HL-60/S4 treated with retinoic acid at 250 ng/mL for 4 days and 3 days (cell line): ENCODE measurements around the gene C20orf144.

Experiments
- in situ Hi-C: fragments of 300-500 bp; cut with MboI; formaldehyde crosslinking; loops from 2 replicates; pipeline ENCODE4 v1.7.0; 2022; ENCODE audit warnings: low sequenced_read_pairs

C20orf144 gene

DNA sequence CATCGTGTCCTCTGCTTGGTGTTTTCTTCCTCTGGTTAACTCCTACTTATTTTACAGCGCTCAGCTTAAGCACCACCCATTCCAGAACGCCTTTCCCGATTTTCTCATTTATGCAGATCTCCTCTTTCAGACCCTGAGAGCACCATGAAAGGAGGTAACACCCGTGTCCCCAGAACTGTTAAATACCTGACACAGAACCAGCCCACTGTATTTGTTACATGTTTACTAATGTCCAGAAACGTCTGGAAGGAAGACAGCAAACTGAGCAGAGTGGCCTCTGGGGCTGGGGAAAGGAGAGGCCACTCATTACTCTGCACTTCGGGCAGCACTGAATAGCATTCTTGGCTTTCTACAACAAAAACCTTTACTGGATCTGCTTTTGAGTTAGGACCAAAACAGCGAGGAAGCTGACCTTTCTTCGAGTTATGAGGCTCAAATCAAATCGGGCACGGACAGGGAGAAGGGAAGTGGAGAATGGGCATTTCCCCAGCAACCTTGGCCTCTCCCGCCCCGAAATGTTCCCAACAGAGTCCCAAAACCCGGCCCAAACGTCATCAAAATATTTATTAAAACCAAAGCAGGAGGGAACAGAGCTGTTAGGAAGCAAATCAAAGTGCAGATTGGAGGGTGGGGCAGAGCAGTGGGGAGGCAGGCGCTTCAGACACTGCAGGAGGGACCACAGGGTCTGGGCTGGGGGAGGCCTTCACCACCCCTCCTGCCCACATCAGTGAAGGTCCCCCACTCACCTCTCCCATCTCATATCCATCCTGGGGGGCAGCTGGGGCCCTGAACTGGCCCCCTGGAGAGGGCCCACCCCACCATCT, 13.2 kb downstream of the C20orf144 start:
- in situ Hi-C loops, result no loop called here

DNA sequence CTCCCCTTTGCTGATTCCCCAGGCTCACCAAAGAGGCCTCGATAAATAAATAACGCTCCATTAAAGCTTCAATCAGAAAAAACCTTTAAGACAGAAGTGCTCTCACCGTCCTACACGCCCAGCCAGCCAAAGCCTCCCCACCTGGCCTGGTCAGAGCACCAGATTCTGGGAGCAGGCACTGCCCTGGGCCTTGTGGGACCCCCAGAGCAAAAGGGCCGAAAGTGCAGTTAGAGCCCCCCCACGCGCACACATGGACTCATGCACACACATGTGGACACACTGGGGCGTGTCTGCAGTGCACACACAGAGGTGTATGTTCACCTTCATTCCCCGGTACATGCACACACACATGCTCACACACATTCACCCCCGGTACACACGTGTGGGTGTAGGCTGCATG, 14.0 kb downstream of the C20orf144 start:
- in situ Hi-C loops, result no loop called here

DNA sequence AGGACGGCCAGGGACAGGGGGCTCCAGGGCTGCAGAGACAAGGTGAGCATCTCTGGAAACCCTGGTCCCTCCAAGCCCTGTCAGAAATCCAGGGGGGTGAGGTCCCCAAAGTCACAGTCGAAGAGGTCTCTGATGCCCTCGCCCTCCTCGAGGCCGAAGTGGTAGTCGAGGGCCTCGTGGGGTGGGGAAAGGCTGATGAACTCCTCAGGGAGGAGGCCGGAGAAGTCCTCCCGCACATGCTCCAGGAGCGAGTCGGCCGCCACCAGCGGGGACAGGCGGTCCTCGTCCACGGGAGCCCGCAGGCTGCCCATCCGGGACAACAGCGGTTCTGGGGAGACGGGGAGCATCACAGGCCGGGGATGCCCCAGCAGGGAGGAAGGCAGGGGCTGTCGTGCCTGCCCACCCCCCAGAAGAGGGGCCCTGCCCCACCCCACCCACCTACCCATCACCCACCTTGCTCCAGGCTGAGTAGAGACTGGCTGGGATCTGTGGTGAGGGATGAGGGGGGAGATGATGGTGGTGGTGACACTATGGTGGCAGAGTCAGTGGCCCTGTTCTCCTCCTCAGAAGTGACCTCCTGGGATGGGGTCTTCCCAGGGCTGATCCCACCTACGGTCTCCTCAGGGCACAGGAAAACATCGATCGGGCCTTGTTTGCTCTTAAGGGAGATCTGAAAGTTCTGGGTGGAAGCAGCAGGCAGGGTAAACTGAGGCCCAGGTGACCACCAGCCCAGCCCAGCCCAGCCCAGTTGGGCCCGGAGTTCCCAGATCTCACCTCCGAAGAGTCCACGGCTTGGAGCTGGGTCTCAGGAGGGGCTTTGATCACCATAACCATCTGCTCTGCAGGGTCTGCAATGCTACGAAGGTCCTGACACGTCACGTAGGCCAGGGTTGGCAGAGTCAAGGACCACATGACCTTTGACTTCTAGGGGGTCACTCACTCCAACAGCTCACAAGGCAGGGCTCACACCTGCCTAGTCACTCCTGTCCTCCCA, 14.8 kb downstream of the C20orf144 start:
- in situ Hi-C loops, result no loop called here

DNA sequence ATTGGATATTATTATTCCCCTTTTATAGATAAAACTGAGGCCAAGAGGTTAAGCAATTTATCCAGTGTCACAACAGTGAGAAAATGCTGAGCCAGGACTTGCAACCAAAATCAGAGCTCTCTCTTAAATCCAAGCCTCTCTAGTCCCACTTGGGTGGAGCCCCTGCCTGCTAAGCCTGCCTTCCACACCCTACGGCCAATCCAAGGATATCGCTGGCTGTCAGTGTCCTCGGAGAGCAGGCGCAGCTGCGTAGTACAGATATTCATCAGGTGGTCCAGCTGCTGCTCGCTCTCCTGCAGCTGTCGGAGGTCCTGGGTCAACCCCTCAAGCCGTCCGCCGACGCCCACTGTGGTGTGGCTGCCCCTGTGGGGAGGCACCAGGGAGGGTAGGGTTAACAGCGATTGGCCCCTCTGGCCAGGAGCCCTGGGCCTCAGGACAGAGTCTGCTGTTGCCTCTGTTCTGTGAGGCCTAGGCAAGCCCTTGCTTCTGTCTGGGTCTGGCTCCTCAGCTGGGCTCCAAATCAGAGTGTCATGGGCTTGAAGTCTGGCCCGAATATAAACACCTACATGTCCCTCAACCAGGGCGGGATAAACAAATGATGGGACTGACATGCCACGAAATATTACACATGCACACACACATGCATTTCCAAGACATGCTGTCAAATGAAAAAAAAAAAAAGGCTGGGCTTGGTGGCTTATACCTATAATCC, 16.0 kb downstream of the C20orf144 start:
- in situ Hi-C loops, result no loop called here

DNA sequence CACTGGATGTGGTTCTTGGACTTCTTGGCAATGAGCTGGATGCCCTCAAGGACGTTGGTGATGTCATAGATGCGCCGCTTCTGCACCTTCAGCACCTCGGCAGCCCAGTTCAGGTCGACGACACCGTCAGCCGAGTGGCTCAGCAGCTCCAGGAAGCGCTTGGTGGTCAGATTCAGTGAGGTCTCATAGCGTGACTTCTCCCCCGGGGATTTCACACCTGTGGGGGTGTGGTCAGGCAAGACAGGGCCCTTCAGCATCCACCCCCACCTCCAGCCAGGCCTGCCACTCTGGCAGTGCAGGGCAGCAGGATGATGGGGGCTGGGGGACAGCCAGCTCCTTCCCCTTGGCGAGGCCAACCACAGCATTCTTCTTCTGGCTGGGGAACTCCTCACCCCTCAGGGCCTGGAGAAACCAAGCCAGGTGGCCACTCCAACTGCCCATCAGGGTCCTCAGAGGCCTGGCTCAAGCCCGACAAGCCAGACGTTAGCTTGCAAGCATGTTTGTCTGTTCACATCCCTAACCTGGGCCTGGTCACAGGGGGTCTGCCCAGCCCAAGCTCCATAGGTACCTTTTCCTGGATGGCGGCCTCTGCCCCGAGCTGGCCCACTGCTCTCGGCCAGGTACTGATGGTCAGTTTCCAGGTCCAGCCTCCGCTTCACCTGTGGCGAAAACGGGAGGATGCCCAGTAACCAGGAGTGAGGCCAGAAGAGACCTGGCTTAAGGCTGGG, 17.8 kb downstream of the C20orf144 start:
- in situ Hi-C loops, result no loop called here

DNA sequence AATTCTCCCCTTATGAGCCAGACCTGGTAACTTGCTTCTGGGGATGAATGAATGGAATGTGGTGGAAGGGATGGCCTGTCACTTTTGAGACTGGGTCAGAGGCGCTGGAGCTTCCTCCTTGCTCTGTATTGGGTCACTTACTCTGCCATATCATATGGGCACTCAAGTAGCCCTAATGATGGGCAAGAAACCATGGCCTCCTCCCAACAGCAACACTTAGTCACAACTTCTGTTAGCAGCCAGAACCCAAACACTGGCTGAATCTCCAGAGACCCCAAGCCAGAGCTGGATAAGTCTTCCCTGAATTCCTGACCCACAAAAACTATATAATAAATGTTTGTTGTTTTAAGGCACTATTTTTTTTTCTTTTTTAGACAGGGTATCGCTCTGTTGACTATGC, 18.6 kb downstream of the C20orf144 start:
- in situ Hi-C loops, result no loop called here

DNA sequence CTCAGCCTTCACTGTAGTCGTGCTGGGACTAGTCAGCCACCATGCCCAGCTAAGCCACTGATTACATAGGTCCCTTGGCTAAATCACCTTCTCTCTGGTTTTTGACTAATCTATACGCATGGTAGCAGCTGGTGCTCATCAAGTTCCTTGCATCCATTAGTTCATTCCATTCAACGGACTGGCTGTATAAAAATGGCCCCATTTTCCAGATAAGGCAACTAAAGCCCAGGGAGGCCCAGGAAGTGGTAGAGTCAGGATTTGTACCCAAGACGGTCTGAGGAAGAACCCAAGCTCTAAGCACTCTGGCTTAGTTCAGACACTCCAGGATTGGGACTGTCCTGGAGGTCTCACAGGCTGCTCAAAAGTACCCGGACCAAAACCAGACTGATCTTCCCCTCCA, 19.2 kb downstream of the C20orf144 start:
- in situ Hi-C loops, result no loop called here

DNA sequence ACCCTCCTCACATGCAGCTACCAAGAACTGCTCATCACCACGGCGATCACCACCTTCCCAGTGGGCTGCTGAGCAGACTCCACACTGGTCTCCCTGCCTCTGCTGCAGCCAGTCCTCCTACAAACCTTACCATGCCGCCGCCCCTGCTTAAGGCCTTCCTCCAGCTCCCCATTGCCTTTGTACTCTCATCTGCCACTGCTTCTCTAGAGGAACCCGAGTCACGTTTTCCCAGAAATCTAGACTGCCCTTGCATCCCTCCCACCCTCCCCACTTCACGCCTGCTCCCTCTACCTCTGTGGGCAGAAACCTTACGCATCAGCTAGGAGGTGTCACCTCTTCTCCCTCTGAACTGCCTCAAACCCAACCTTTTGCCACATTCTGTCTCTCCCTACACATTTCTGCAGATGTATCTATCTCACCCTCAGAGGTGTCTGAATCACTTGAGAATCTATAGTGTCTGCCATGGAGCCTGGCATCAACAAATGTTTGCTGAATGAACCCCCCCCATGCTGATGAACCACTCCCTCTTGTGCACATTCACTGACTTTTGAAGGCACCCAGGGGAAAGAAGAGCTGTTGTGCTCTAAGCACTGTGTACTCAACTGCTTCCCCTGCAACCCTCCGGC, 19.7 kb downstream of the C20orf144 start:
- in situ Hi-C loops, result no loop called here

DNA sequence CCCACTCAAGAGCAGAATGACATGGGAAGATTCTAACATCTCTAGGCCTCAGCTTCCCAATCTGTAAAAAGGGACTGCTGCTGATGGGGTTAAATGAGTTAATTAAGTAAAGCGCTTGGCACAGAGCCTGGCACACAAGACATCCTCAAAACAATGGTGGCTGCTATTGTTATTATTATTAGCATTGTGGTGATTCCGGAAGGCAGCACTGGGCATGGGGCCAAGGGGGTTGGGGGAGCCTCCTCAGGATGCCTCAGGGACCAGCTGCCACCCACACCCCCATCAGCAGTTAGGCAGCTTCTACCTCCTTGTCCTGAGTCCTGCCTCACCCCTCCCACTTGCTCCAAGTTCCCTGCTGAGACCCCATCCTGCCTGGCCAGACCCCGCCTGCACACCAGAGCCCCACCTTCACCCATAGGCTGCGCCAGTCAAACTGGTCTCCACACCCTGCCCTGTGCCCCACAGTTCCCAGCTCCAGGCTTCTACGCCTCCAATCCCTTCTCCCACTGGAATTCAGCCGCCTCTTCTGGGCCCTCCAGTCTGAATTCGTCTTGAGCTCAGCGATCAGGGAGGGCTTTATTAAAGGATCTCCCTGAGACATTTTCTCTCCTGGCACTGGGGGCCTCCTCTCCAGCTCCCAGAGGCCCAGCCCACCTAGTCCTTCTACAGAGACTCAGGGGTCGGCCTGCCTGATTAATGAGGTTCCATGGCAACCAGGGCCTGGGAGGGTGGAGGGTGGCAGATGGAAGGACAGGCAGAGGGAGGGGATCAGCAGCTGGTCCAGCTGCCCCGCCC, 22.6 kb downstream of the C20orf144 start:
- in situ Hi-C loops, result no loop called here

DNA sequence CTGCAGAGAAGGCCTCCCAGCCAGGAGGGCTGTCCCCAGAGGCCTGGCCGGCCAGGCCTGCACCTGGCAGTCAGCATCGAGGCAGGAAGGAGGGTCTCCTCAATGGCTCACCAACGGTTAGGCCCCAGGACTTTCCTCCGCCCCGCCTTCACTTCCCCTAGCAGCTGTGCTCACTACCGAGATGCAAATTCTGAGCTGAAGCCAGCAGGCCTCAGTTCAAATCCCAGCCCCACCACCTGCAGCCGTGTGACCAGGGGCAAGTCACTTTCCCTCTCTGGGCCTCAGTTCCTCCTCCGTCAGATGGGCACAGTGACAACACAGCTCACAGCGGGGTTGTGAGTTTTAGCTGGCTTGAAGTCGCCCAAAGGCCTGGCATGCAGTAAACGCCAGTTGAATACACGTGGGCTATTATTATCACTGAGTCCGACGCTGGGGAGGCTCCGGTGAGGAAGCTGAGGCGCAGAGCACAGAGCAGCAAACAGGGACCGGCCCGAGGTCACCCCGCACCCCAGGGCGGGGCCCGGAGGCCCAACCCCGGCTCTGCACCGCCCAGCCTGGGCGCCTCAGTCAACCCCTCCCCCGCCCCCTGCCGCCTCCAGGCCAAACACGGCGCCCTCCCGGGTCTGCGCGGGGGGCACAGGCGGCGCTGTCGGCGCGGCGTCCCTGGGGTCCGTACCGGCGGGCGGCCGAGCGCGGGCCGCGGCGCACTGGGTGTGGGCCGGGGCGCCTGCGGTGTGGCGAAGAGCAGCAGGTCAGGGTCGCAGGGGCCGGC, 23.4 kb downstream of the C20orf144 start:
- in situ Hi-C loops, result no loop called here

DNA sequence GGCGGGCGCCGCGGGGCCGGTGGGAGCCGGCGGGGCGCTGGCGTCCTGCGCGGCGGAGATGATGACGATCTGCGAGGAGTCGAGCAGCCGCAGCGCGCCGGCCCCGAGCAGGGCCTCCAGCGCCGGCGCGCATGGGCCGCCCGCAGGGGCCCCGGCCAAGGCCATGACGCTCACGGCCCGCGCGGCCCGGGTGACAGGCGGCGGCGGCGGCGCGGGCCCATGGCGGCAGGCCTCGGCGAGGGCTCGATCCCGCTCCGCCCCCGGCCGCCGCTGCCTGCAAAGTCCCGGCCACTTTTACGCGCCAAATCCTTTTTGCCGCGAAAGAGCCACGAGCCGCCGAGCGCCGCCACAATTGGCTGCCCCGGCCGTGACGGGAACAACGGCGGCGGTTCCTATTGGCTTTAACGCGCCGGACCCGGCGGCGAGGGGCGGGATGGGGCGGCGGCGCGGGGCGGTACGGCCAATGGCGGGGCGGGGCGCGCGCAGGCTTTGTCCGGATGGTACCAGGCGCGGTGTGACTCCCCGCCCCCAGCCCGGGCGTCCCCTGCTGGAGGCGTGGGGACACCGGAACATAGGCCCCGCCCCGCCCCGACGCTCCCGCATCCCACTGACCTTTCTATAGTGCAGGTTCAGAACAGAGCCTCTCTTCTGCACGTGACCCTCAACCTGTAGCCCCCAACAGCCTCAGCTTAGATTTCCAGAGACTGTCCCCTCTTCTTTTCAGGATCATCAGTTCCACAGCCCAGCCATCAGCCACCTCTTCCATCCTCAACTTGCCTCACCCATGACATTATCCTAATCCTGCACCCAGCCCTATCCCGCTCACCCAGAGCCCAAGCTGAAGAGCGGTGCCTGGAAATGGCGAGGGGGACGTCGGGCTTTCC, 24.2 kb downstream of the C20orf144 start, which contains the start of gene E2F1:
Gene E2F1 (minus strand): TSS at position 286 of the 884 bp plus-strand sequence. CDS start 121 bp downstream, at position 165.
- in situ Hi-C loops, result no loop called here

DNA sequence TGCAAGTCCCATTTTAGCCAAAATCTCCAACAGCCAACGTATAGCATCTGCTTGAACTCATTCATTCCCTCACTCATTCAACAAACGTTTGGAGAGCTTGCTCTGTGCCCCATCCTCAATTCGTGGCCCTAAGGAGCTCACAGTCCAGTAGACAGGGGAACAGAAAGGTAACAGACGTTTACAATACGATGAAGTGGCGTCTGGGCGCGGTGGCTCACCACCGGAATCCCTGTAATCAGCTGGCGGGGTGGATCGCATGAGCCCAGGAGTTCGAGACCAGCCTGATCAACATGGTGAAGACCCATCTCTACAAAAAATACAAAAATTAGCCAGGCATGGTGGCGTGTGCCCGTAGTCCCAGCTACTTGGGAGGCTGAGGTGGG, 24.8 kb downstream of the C20orf144 start:
- in situ Hi-C loops, result no loop called here

DNA sequence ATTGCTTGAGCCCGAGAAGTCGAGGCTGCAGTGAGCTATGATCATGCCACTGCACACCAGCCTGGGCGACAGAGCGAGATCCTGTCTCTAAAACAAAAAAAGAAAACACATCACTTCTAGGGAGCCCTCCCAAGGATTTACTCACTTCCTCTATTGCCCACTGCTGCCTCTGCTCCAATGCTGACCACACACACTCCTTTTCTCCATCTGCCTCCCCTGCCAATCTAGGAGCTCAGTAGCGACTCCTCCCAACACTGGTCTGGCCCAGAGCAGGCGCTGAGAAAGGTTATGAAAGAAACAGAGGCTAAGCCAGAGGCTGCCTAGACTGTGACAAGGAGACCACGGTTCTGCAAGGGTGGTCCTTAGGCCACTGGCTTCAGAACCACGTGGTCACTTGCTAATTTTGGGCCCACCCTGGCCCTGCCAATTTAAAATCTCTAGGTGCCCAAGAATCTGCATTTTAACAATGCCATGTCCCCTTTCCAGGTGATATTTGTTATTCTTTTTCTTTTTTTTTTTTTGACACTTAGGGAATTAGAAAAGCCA, 25.3 kb downstream of the C20orf144 start:
- in situ Hi-C loops, result no loop called here

DNA sequence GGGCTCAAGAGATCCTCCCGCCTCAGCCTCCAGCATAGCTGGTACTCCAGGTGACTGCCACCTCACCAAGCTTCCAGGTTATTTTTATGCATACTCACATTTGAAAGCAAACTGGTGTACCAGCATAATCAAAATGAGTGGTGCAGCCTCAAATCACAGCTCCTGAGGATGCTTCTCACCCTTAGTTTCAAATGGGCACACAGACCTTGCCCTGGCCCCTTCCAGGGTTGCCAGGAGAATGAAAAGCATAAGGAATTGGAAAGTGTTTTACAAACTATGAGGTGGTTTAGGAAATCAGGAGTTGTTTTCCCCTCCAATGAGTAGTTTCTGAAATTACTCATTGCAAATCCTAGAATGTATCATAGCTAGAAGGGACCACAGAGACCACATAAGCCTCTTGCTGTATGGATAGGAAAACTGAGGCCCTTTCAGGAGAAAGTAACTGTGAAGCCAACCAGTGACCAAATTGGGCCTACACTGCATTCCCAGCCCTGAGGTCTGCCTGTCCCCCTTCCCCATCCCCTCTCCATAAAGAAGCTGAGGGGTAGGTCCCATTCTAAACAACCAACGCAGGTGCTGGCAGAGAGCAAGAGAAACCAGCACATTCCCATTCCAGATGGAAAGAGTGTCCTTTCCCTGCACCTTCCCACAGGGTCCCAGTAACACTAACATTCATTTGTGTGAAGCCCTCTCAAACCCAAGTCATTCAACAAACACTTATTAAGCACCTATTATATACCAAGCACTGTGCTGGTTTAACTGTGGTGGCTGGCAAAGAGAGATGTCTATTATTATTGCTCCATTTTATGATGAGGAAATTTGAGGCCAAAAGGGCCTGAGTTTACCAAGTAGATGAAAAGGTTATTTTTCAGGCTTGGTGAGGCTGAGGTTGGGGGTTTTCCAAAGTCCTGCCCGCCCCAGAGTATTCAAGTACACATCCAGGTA, 26.1 kb downstream of the C20orf144 start:
- in situ Hi-C loops, result no loop called here

DNA sequence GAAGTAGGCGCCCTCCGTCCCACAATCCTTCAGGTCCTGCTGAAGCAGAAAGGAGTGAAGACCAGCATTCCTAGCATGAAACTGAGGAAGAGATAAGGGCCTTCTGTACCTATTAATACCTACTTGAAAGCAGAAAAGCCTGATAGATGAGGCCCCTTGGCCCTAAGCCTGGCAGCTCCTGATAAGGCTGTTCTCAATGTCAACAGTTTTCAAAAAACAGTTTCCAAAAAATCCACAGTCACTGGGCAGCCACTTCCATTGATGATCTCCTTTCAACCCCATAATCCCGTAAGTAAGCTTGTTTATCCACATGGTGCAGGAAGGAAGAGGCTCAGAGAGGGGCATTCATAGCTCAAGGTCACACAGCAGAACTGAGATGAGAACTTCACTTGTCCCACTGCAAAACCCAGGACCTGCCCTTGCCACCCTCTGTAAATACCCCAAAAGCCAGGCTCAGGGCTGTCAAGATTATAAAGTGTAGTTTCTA, 26.9 kb downstream of the C20orf144 start:
- in situ Hi-C loops, result no loop called here

DNA sequence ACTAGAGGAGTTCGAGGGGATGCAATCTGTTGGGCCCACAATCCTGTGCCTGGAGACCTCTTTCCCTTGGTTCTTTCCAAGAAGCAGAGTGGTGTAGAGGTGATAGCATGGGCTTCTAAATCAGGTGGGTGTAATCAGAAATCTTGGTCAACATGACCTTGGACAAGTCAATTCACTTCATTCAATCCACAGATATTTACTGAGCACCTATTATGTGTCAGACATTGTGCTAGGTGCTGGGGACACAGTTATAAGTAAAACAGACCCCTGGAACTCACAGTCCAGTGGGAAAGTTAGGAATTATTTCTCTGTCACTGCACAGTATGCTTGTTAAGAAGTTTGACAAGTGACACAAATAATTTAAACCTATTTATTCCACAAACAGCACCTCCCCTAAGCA, 27.4 kb downstream of the C20orf144 start:
- in situ Hi-C loops, result no loop called here
